Mesothelial cell of epicardium (in vitro differentiated cells): ENCODE results near the gene ADAM19. TPM values are rescaled to one million over a fixed set of nuclear protein-coding genes. Genes with fewer than 3 reads are reported as not detected.
"Not testable (repeated sequence)": the region's sequence is repeated elsewhere in the genome, so short reads cannot be mapped to it uniquely, and the experiment has no call there.

ENCODE experiments used
- DNase-seq, 2 experiments: peaks; one replicate each; pipeline ENCODE4 v3.0.0; 2021; ENCODE audit warnings: low spot score in 2 of 2; ENCODE audit not compliant: unreplicated experiment in 2 of 2
- H3K27ac Mint-ChIP-seq: 2 replicates; pipeline ENCODE4 v1.8.0; 2021; ENCODE audit warnings: mixed read lengths
- H3K27me3 Mint-ChIP-seq: 2 replicates; pipeline ENCODE4 v1.8.0; 2021; ENCODE audit warnings: low read depth, mixed read lengths
- H3K36me3 Mint-ChIP-seq: 2 replicates; pipeline ENCODE4 v1.8.0; 2021; ENCODE audit warnings: mixed read lengths
- H3K4me1 Mint-ChIP-seq: 2 replicates; pipeline ENCODE4 v1.8.0; 2021; ENCODE audit warnings: mixed read lengths
- H3K4me3 Mint-ChIP-seq: 2 replicates; pipeline ENCODE4 v1.8.0; 2021; ENCODE audit warnings: mild to moderate bottlenecking, moderate library complexity, mixed read lengths
- H3K9me3 Mint-ChIP-seq: 2 replicates; pipeline ENCODE4 v1.8.0; 2021; ENCODE audit warnings: mixed read lengths
- total RNA-seq: library from RNA; stranded (reverse); gene quantifications from 3 replicates; pipeline ENCODE4 v1.2.1, GENCODE V29; 2021
- TF ChIP-seq, protein P1 (sequence below): fragments of 200-600 bp; sonication (generic); IDR thresholded peaks from one replicate; pipeline ENCODE4 v1.5.0; 2021; ENCODE audit warnings: antibody characterized with exemption; ENCODE audit not compliant: unreplicated experiment

The ADAM19 gene
- total RNA-seq, 1 donor from 2014 or later: 19.7 TPM

DNA sequence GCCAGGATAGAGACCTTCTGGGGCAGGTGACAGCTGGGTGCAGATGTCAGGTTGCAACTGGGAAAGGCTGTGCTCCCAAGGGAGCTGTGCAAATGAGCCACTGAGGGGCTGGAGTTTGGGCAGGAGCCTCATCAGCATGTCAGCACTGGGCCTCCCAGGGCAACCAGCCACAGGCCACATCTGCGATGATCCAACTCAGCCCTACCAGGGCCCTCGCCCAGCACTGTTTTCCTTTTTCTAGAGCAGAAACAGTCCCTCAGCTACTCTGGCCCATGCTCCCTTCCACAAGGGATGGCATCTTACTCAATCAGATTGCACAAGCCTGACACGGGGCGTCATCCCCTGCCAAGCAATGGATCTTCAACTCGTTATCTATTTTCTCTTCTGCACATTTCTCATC, 90.8 kb downstream of the ADAM19 start:
- Mint-ChIP-seq H3K27me3 (no peaks in the 10 kb centered on the region), H3K4me3 (no peak overlapping the region), H3K9me3 (no peaks in the 10 kb centered on the region), H3K27ac (no peak overlapping the region), H3K36me3 (peaks cover 32% of the 10 kb centered on the region), H3K4me1 (no peaks in the 10 kb centered on the region)
- TF ChIP-seq, protein P1, sequence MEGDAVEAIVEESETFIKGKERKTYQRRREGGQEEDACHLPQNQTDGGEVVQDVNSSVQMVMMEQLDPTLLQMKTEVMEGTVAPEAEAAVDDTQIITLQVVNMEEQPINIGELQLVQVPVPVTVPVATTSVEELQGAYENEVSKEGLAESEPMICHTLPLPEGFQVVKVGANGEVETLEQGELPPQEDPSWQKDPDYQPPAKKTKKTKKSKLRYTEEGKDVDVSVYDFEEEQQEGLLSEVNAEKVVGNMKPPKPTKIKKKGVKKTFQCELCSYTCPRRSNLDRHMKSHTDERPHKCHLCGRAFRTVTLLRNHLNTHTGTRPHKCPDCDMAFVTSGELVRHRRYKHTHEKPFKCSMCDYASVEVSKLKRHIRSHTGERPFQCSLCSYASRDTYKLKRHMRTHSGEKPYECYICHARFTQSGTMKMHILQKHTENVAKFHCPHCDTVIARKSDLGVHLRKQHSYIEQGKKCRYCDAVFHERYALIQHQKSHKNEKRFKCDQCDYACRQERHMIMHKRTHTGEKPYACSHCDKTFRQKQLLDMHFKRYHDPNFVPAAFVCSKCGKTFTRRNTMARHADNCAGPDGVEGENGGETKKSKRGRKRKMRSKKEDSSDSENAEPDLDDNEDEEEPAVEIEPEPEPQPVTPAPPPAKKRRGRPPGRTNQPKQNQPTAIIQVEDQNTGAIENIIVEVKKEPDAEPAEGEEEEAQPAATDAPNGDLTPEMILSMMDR: no peak
- DNase-seq: no peak

DNA sequence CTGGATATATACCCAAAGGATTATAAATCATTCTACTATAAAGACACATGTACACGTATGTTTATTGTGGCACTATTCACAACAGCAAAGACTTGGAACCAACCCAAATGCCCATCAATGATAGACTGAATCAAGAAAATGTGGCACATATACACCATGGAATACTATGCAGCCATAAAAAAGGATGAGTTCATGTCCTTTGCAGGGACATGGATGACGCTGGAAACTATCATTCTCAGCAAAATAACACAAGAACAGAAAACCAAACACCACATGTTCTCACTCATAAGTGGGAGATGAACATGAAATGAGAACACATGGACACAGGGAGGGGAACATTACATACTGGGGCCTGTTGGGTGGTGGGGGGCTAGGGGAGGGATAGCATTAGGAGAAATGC, 92.9 kb downstream of the ADAM19 start:
- DNase-seq, H3K27me3 Mint-ChIP-seq, H3K4me1 Mint-ChIP-seq, H3K4me3 Mint-ChIP-seq, H3K27ac Mint-ChIP-seq, H3K9me3 Mint-ChIP-seq: not testable (repeated sequence)
- H3K36me3 Mint-ChIP-seq: peaks cover 24% of the 10 kb centered on the region

DNA sequence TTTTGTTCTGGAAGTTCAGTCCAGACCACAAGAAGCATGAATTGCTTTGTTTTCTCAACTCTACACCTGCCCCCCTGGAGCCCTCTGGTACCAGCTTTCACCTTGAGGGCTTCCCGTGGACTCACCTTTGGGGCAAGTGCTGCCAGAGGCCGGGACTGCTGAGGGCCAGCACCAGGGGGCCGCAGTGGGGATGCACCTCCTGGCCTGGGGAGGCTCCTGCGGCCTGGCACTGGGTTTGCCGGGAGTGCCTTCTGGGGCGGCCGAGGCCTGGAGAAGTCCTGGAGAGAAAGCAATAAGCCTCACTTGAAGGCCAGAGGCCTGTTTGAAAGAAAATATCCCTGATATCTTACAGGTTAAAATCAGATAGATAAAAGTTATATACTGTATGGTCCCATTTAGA, 93.9 kb downstream of the ADAM19 start:
- H3K27ac Mint-ChIP-seq: no peak overlapping the region

DNA sequence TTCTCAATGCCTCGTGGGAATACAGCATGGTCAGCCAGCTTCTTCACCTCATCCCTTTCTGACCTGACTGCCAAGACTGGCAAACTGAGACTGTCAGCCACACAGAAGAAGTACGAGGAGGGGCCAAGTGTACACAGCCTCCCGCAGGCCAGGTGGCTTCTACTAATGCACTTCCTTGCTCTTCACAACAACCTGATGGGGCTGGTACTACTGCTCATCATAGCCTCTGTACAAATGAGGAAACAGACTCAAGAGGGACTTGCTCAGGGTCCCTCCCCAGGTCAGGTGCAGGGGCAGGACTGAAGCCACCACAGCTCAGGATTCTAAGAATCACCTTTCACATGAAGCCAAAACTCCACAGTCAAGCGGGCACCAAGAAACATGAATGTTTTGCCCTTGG, 94.3 kb downstream of the ADAM19 start:
- peaks cover 21% of the 10 kb centered on the region for H3K36me3 Mint-ChIP-seq
- no peaks in the 10 kb centered on the region for H3K4me1 Mint-ChIP-seq
- no peak overlapping the region for H3K4me3 Mint-ChIP-seq
- no peaks in the 10 kb centered on the region for H3K9me3 Mint-ChIP-seq
- H3K27ac Mint-ChIP-seq: no peak overlapping the region
- H3K27me3 Mint-ChIP-seq: no peaks in the 10 kb centered on the region
- no peak for DNase-seq
- TF ChIP-seq, protein P1: no peak

More for the DNA sequence above, 93.9 kb downstream of the ADAM19 start:
- H3K4me3 Mint-ChIP-seq: no peak overlapping the region
- peaks cover 21% of the 10 kb centered on the region for H3K36me3 Mint-ChIP-seq
- no peaks in the 10 kb centered on the region for H3K27me3 Mint-ChIP-seq
- H3K9me3 Mint-ChIP-seq: no peaks in the 10 kb centered on the region
- TF ChIP-seq, protein P1: no peak
- no peak for DNase-seq
- no peaks in the 10 kb centered on the region for H3K4me1 Mint-ChIP-seq

DNA sequence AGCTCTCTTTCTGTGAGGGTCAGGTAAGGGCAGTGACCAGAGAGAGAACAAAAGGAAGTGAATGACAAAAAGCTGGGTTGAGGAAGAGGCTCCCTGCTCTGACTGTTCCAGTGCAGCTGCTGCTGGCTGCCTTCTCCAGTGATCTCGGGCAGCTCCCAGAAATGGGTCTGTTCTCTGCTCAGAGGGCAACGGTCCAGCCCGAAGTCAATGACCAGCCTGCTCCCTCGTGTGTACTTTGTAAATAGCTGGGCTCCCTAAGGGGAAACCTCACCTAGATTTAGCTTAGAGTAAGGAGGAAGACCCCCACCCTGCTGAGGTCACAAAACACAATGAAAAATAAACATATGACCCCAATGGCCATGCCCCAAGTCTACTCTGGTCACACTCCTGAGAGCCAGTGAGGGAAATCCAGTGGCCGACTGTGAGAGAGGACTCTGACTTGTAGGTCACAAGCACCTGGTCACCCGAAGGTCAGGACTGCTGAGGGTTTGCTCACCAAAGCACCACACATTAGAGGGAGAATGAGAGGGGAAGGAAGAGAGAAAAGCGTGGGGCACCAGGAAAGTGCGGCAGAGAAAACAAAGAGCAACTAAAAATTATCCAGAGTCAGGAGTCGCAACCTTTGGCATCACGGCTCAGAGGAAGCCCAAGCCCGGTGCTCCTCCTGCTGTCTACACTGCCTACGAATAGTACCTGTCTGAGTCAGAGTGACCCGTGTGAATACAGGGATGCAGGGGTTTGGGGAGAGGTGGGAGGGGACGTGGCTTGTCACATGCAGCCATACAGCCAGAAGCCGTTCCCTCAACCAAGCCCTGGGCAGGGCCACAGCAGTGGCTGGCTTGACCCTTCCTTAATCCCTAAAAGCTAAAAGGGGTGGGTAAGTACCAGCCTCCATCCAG, 95.7 kb downstream of the ADAM19 start:
- Mint-ChIP-seq H3K4me3 (no peak overlapping the region), H3K4me1 (no peaks in the 10 kb centered on the region), H3K27me3 (no peaks in the 10 kb centered on the region), H3K9me3 (no peaks in the 10 kb centered on the region), H3K27ac (no peak overlapping the region), H3K36me3 (peaks cover 21% of the 10 kb centered on the region)
- no peak for DNase-seq
- TF ChIP-seq, protein P1: no peak

DNA sequence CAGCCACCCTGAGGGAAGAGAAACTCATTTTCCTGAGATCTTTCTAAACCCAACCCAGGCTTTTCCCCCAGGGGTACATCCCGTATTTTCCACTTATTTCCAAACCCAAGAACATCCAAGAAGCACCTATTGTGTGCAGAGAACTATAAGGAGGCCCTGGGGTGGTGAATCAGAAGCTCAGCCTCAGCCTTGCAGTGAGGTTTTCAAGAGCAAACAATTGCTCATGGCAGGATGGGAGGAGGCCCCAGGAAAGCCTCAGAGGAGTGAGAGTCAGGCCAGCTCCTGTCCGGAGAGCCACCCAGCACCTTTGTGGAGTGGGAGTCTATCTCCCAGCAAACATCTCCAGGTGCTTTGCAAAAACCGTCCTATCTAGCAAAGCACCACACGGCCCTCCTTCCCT, 96.4 kb downstream of the ADAM19 start:
- Mint-ChIP-seq H3K9me3 (no peaks in the 10 kb centered on the region), H3K27ac (no peak overlapping the region), H3K36me3 (peaks cover 19% of the 10 kb centered on the region), H3K4me3 (no peak overlapping the region), H3K27me3 (no peaks in the 10 kb centered on the region), H3K4me1 (no peaks in the 10 kb centered on the region)
- TF ChIP-seq, protein P1: no peak
- no peak for DNase-seq
